PC-9 (cell line): ENCODE measurements around the gene FAM131A. TPM values are rescaled to one million over a fixed set of nuclear protein-coding genes. Genes with fewer than 3 reads are reported as not detected.
A peak's percentile ranks its signal among the peaks of the same experiment; 100 is the strongest.

Source experiments
- BruUV-seq: library from RNA; stranded (reverse); fragments of 400-500 nt; replicated peaks from 2 replicates; lab custom pipeline; 2021; lab: Mats Ljungman, UMichigan
- CTCF ChIA-PET: fragments of 300-600 bp; sonication (Branson Sonifier 250); formaldehyde crosslinking; loops from one replicate; lab custom pipeline; 2022; ENCODE audit warnings: antibody characterized with exemption; lab: Charles Lee
- POLR2A ChIA-PET: fragments of 300-600 bp; sonication (Branson Sonifier 250); formaldehyde crosslinking; loops from one replicate; lab custom pipeline; 2022; ENCODE audit warnings: antibody characterized with exemption; ENCODE audit not compliant: unreplicated experiment; lab: Charles Lee
- DNase-seq, 2 experiments: peaks; one replicate each; pipeline versions ENCODE4 v3.0.0 to v3.0.0-alpha.2; 2015 to 2022; ENCODE audit warnings: mixed read lengths in 1 of 2
- H2AFZ ChIP-seq: fragments of 200-600 bp; sonication (generic); 2 replicates; pipeline ENCODE4 v1.8.1; 2017; ENCODE audit warnings: antibody characterized with exemption
- H3F3A ChIP-seq: fragments of 200-600 bp; sonication (generic); 2 replicates; pipeline ENCODE4 v1.8.1; 2017; ENCODE audit warnings: antibody characterized with exemption, mild to moderate bottlenecking, low read depth; ENCODE audit not compliant: insufficient read depth
- H3K27ac ChIP-seq: fragments of 200-600 bp; sonication (generic); 2 replicates; pipeline ENCODE4 v1.6.1; 2016; ENCODE audit warnings: mixed run types
- H3K27me3 ChIP-seq: fragments of 200-600 bp; sonication (generic); 2 replicates; pipeline ENCODE4 v1.6.1; 2016; ENCODE audit warnings: low read depth, mixed run types; ENCODE audit not compliant: insufficient read depth
- H3K36me3 ChIP-seq: fragments of 200-600 bp; sonication (generic); 2 replicates; pipeline ENCODE4 v1.6.1; 2016; ENCODE audit warnings: low read depth, mixed run types
- H3K4me1 ChIP-seq: fragments of 200-600 bp; sonication (generic); replicated peaks from 2 replicates; pipeline ENCODE4 v1.6.1; 2016; ENCODE audit warnings: mixed run types; ENCODE audit not compliant: insufficient read depth
- H3K4me2 ChIP-seq: fragments of 200-600 bp; sonication (generic); 2 replicates; pipeline ENCODE4 v1.6.1; 2017; ENCODE audit warnings: mixed run types
- H3K4me3 ChIP-seq: fragments of 200-600 bp; sonication (generic); 2 replicates; pipeline ENCODE4 v1.6.1; 2016; ENCODE audit warnings: mixed run types
- H3K79me2 ChIP-seq: fragments of 200-600 bp; sonication (generic); 2 replicates; pipeline ENCODE4 v1.6.1; 2017; ENCODE audit warnings: low read depth, mixed run types
- H3K9me2 ChIP-seq: fragments of 200-600 bp; sonication (generic); 2 replicates; pipeline ENCODE4 v1.8.1; 2017; ENCODE audit warnings: mild to moderate bottlenecking; ENCODE audit not compliant: insufficient read depth
- H3K9me3 ChIP-seq: fragments of 200-600 bp; sonication (generic); 2 replicates; pipeline ENCODE4 v1.8.1; 2016; ENCODE audit warnings: low read depth; ENCODE audit not compliant: insufficient read depth
- H4K20me1 ChIP-seq: fragments of 200-600 bp; sonication (generic); 2 replicates; pipeline ENCODE4 v1.8.1; 2017; ENCODE audit not compliant: insufficient read depth
- EZH2 ChIP-seq: fragments of 200-600 bp; sonication (generic); IDR thresholded peaks from 2 replicates; pipeline ENCODE4 v1.8.0; 2017; ENCODE audit warnings: antibody characterized with exemption, low read depth
- intact Hi-C: fragments of 100-400 bp; cut with micrococcal nuclease; formaldehyde crosslinking; loops from one replicate; pipeline ENCODE4 v1.10.0; 2022; ENCODE audit not compliant: unreplicated experiment
- total RNA-seq: library from RNA; stranded (reverse); gene quantifications from 2 replicates; pipeline ENCODE4 v1.2.3, GENCODE V29; 2021
- TF ChIP-seq, protein P1 (sequence below): fragments of 200-600 bp; sonication (generic); conservative IDR thresholded peaks from 2 replicates; pipeline ENCODE4 v1.6.1; 2017; ENCODE audit warnings: mixed run types, antibody characterized with exemption, mild to moderate bottlenecking, moderate library complexity

FAM131A gene
- total RNA-seq, 1 experiment from 2014 or later = 25.5 TPM

DNA sequence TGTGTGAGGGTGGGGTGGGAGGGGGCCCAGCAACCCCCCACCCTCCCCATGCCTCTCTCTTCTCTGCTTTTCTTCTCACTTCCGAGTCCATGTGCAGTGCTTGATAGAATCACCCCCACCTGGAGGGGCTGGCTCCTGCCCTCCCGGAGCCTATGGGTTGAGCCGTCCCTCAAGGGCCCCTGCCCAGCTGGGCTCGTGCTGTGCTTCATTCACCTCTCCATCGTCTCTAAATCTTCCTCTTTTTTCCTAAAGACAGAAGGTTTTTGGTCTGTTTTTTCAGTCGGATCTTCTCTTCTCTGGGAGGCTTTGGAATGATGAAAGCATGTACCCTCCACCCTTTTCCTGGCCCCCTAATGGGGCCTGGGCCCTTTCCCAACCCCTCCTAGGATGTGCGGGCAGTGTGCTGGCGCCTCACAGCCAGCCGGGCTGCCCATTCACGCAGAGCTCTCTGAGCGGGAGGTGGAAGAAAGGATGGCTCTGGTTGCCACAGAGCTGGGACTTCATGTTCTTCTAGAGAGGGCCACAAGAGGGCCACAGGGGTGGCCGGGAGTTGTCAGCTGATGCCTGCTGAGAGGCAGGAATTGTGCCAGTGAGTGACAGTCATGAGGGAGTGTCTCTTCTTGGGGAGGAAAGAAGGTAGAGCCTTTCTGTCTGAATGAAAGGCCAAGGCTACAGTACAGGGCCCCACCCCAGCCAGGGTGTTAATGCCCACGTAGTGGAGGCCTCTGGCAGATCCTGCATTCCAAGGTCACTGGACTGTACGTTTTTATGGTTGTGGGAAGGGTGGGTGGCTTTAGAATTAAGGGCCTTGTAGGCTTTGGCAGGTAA, 8.1 kb downstream of the FAM131A start:
- Histone ChIP-seq H2AFZ (no peak overlapping the region), H3K9me3 (no peaks in the 10 kb centered on the region), H3K9me2 (no peaks in the 10 kb centered on the region), H4K20me1 (no peaks in the 10 kb centered on the region), H3F3A (peaks cover 9% of the 10 kb centered on the region; the same call in 1 of the 2 replicates), H3K36me3 (no peaks in the 10 kb centered on the region), H3K27me3 (no peaks in the 10 kb centered on the region), H3K27ac (no peak overlapping the region), H3K4me1 (peaks cover 8% of the 10 kb centered on the region; the same call in 1 of the 2 replicates), H3K79me2 (no peaks in the 10 kb centered on the region), H3K4me2 (no peak overlapping the region), H3K4me3 (no peak overlapping the region)
- peak; percentile 83 for DNase-seq
- TF ChIP-seq, protein P1, sequence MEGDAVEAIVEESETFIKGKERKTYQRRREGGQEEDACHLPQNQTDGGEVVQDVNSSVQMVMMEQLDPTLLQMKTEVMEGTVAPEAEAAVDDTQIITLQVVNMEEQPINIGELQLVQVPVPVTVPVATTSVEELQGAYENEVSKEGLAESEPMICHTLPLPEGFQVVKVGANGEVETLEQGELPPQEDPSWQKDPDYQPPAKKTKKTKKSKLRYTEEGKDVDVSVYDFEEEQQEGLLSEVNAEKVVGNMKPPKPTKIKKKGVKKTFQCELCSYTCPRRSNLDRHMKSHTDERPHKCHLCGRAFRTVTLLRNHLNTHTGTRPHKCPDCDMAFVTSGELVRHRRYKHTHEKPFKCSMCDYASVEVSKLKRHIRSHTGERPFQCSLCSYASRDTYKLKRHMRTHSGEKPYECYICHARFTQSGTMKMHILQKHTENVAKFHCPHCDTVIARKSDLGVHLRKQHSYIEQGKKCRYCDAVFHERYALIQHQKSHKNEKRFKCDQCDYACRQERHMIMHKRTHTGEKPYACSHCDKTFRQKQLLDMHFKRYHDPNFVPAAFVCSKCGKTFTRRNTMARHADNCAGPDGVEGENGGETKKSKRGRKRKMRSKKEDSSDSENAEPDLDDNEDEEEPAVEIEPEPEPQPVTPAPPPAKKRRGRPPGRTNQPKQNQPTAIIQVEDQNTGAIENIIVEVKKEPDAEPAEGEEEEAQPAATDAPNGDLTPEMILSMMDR = peak; percentile 86
- TF ChIP-seq EZH2 = no peak
- ChIA-PET CTCF (interaction anchor here (0.5 to 1.0 kb wide), 2 partner anchors 26 to 453 kb away, joined by 3 to 4 read pairs; no protein-coding TSS in a partner anchor), POLR2A (no interaction called here)
- BruUV-seq = no TSS peak
- intact Hi-C loops = loop anchor here (1.0 to 5.0 kb wide), 2 partner anchors 17 to 33 kb away; partner anchors contain the start of gene EIF4G1

DNA sequence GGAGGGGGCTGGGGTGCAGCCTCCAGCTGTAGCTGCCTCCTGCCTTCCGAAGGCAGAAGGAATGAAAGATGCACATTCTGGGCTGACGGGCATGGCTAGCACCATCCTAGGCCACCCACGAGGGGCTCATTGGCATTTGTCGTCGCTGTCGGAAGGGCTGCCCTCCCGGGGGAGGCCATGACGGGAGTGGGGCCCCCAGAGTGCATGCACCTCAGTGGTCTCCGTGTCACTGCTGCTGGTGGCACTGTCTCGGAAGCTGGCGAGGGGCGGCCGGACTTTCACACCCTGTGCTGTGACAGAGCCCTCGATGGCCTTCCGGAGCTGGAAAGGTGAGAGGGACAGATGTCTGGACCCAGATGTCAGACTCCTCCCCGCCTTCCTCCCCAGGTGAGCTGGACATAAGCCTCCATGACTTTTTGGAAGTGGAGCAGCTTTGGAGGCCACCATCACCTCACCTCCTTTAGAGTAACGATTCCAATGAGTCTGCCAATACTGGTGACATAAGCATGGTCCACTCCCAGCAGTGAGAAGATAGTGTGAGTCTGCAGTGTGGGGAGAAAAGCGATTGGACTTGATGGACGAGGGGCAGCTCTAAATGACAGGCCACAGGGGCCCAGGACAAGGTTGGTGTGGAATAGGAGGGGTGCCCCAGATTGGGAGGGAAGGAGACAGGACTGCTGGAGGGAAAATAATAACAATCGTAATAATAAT, 9.2 kb downstream of the FAM131A start:
- Histone ChIP-seq H3K36me3 (no peaks in the 10 kb centered on the region), H3K79me2 (no peaks in the 10 kb centered on the region), H3K9me3 (no peaks in the 10 kb centered on the region), H3K27me3 (no peaks in the 10 kb centered on the region), H3K4me1 (peaks cover 7% of the 10 kb centered on the region; the same call in 1 of the 2 replicates), H3K4me3 (no peak overlapping the region), H2AFZ (no peak overlapping the region), H3K9me2 (no peaks in the 10 kb centered on the region), H4K20me1 (no peaks in the 10 kb centered on the region), H3K4me2 (no peak overlapping the region), H3F3A (0 out of 2 replicates have a peak, but pooled peaks cover 5% of the 10 kb centered on the region), H3K27ac (no peak overlapping the region)
- intact Hi-C loops = loop anchor here (5.0 kb wide), 1 partner anchor 34 kb away; the partner anchor contains the start of gene EIF4G1
- ChIA-PET CTCF (interaction anchor here (0.5 kb wide), 1 partner anchor 454 kb away, joined by 3 read pairs; no protein-coding TSS in a partner anchor), POLR2A (no interaction called here)
- no peak for DNase-seq
- TF ChIP-seq EZH2 = no peak
- TF ChIP-seq, protein P1 = no peak
- BruUV-seq = no TSS peak

DNA sequence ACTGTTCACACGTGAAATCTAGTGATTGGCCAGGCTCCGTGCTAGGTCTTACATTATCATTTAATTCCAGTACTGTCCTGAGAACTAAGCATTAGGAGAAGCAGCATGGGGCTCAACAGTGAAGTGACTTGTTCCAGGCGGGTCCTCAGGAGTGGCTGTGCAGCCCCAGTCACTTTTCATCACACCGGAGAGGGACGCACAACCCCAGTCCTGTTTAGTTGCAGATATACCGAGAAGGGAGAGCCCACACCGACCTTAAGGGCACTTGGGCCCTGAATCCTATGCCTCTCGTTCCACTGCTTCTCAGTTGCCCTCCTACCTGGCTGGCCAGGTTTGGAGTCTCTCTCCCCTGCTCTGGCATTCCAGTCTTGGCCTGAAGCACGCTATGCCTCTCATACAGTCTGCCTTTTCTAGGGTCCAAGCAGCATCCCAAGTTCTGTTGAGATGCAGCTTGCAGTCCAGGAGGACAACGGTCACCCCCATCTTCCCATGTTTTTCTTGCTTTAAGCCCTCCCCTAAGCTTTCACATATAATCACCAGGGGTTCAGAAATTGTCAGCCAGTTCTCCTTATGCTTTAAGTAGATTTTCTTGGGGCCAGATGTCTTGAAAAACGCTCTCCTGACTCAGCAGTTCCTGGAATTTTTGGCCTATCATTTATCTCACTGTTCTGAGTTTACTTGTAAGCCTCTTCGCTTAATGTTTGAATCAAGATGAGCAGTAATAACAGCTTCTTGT, 10.1 kb downstream of the FAM131A start:
- H3F3A ChIP-seq = 0 out of 2 replicates have a peak, but pooled peaks cover 5% of the 10 kb centered on the region
- DNase-seq = no peak
- TF ChIP-seq EZH2 = no peak
- TF ChIP-seq, protein P1 = no peak
- H3K9me3 ChIP-seq = no peaks in the 10 kb centered on the region
- CTCF ChIA-PET = interaction anchor here (0.6 to 0.7 kb wide), 3 partner anchors 24 to 41 kb away, joined by 3 to 13 read pairs (median 8); no protein-coding TSS in a partner anchor
- POLR2A ChIA-PET = no interaction called here
- no peak overlapping the region for H3K4me2 ChIP-seq
- H3K9me2 ChIP-seq = no peaks in the 10 kb centered on the region
- TSS peak; percentile 15 for BruUV-seq
- intact Hi-C loops = loop anchor here (5.0 kb wide), 1 partner anchor 35 kb away; the partner anchor contains the start of gene EIF4G1
- no peak overlapping the region for H3K4me3 ChIP-seq
- H4K20me1 ChIP-seq = no peaks in the 10 kb centered on the region
- H3K36me3 ChIP-seq = no peaks in the 10 kb centered on the region
- peaks cover 3% of the 10 kb centered on the region; the same call in 1 of the 2 replicates for H3K4me1 ChIP-seq
- H3K27me3 ChIP-seq = no peaks in the 10 kb centered on the region
- H3K27ac ChIP-seq = no peak overlapping the region
- no peaks in the 10 kb centered on the region for H3K79me2 ChIP-seq
- no peak overlapping the region for H2AFZ ChIP-seq
